HepG2 (cell line): Measurements from ENCODE around the gene RIMBP3C. TPM values are rescaled to one million over a fixed set of nuclear protein-coding genes. Genes with fewer than 3 reads are reported as not detected.

Experiments
- RAD21 ChIP-seq: fragments of 450-650 bp; formaldehyde crosslinking; IDR thresholded peaks from 2 replicates; pipeline ENCODE4 v1.5.0; 2020; ENCODE audit warnings: mild to moderate bottlenecking
- STAG1 ChIP-seq: sonication (generic); formaldehyde crosslinking; IDR thresholded peaks from 2 replicates; pipeline ENCODE4 v1.4.0; 2020; ENCODE audit warnings: missing genetic modification reagents
- polyA plus RNA-seq, 8 experiments: library from polyadenylated mRNA; depleted of rRNA in 3 of 8; stranded (reverse) in 7 of 8; unstranded in 1 of 8; fragments of >200 nt; fragmentation: Illumina TruSeq in 4 of 8; extraction: Trizol in 4 of 8; gene quantifications; 2 replicates each; pipeline versions ENCODE4 v1.2.1 to v1.2.3, GENCODE V29; 2011 to 2016; ENCODE audit warnings: low read depth in 4 of 8, missing spikeins in 1 of 8, mixed read lengths in 1 of 8; ENCODE audit not compliant: insufficient read depth in 1 of 8
- total RNA-seq, 5 experiments: library from RNA; depleted of rRNA; stranded (reverse); fragments of >200 nt; fragmentation: Illumina TruSeq; extraction: Trizol; gene quantifications; 2 replicates each; pipeline ENCODE4 v1.2.3, GENCODE V29; 2016; ENCODE audit warnings: low read depth in 1 of 5
- TF ChIP-seq, protein P1 (sequence below): sonication (generic); formaldehyde crosslinking; IDR thresholded peaks from 2 replicates; pipeline ENCODE4 v1.5.0; 2020; ENCODE audit warnings: mild to moderate bottlenecking, missing genetic modification reagents, moderate library complexity
- TF ChIP-seq, protein P2 (sequence below): sonication (generic); formaldehyde crosslinking; IDR thresholded peaks from 2 replicates; pipeline ENCODE4 v1.5.0; 2020; ENCODE audit warnings: mild to moderate bottlenecking, missing genetic modification reagents, borderline replicate concordance
- TF ChIP-seq, protein P3 (sequence below): sonication (generic); formaldehyde crosslinking; IDR thresholded peaks from 2 replicates; pipeline ENCODE4 v1.4.0; 2020; ENCODE audit warnings: mild to moderate bottlenecking, missing genetic modification reagents

RIMBP3C gene
- total and polyA plus RNA-seq, 2 of the 13 experiments (the other 11 are each of a cell fraction or from before 2014, with no cell fraction given) = 0.15 TPM; not detected in 1

DNA sequence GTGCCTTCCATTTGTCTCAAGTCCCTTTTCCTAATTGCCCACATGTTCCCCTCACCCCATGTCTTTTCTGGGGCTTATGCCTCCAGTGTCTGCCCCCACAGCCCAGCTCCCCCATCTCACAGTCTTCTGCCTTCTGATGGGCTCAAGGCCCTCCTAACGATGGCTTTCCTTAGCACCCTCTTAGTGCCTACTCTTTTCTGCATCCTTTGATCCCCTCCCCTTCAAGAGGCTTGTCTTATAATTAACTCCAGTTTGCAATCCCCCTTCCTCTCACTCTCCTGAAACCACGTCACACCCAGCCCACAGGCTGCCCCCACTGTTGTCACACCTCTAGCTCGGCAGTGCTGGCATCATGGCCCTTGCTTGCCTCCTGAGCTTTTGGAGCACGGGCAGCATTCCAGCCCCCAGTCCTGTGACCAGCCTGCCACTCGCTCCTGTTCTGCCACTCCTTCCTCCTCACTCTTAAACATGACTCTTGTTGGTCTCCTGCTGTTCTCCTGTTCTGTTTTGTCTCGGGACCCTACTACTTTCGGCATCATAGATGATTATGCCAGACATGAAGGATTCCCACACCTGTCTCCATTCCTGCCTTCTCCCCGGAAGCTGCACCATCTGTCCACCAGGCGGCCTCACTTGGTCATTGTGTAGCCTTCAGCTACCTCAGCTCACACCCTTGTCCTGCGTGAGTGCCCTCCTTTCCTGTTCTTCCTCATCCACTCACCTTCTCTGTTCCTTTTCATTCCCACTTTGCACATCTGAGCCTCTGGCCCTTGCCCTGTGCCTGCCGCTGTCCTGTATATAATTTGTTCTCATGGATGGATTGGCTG lies 42.4 kb upstream of the RIMBP3C start (continued):
- TF ChIP-seq, protein P1, sequence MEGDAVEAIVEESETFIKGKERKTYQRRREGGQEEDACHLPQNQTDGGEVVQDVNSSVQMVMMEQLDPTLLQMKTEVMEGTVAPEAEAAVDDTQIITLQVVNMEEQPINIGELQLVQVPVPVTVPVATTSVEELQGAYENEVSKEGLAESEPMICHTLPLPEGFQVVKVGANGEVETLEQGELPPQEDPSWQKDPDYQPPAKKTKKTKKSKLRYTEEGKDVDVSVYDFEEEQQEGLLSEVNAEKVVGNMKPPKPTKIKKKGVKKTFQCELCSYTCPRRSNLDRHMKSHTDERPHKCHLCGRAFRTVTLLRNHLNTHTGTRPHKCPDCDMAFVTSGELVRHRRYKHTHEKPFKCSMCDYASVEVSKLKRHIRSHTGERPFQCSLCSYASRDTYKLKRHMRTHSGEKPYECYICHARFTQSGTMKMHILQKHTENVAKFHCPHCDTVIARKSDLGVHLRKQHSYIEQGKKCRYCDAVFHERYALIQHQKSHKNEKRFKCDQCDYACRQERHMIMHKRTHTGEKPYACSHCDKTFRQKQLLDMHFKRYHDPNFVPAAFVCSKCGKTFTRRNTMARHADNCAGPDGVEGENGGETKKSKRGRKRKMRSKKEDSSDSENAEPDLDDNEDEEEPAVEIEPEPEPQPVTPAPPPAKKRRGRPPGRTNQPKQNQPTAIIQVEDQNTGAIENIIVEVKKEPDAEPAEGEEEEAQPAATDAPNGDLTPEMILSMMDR (CRISPR knock-in tag) = peak; percentile 63
- TF ChIP-seq, protein P2, sequence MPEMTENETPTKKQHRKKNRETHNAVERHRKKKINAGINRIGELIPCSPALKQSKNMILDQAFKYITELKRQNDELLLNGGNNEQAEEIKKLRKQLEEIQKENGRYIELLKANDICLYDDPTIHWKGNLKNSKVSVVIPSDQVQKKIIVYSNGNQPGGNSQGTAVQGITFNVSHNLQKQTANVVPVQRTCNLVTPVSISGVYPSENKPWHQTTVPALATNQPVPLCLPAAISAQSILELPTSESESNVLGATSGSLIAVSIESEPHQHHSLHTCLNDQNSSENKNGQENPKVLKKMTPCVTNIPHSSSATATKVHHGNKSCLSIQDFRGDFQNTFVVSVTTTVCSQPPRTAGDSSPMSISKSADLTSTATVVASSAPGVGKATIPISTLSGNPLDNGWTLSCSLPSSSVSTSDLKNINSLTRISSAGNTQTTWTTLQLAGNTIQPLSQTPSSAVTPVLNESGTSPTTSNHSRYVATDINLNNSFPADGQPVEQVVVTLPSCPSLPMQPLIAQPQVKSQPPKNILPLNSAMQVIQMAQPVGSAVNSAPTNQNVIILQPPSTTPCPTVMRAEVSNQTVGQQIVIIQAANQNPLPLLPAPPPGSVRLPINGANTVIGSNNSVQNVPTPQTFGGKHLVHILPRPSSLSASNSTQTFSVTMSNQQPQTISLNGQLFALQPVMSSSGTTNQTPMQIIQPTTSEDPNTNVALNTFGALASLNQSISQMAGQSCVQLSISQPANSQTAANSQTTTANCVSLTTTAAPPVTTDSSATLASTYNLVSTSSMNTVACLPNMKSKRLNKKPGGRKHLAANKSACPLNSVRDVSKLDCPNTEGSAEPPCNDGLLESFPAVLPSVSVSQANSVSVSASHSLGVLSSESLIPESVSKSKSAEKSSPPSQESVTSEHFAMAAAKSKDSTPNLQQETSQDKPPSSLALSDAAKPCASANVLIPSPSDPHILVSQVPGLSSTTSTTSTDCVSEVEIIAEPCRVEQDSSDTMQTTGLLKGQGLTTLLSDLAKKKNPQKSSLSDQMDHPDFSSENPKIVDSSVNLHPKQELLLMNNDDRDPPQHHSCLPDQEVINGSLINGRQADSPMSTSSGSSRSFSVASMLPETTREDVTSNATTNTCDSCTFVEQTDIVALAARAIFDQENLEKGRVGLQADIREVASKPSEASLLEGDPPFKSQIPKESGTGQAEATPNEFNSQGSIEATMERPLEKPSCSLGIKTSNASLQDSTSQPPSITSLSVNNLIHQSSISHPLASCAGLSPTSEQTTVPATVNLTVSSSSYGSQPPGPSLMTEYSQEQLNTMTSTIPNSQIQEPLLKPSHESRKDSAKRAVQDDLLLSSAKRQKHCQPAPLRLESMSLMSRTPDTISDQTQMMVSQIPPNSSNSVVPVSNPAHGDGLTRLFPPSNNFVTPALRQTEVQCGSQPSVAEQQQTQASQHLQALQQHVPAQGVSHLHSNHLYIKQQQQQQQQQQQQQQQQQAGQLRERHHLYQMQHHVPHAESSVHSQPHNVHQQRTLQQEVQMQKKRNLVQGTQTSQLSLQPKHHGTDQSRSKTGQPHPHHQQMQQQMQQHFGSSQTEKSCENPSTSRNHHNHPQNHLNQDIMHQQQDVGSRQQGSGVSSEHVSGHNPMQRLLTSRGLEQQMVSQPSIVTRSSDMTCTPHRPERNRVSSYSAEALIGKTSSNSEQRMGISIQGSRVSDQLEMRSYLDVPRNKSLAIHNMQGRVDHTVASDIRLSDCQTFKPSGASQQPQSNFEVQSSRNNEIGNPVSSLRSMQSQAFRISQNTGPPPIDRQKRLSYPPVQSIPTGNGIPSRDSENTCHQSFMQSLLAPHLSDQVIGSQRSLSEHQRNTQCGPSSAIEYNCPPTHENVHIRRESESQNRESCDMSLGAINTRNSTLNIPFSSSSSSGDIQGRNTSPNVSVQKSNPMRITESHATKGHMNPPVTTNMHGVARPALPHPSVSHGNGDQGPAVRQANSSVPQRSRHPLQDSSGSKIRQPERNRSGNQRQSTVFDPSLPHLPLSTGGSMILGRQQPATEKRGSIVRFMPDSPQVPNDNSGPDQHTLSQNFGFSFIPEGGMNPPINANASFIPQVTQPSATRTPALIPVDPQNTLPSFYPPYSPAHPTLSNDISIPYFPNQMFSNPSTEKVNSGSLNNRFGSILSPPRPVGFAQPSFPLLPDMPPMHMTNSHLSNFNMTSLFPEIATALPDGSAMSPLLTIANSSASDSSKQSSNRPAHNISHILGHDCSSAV = no peak
- TF ChIP-seq, protein P3, sequence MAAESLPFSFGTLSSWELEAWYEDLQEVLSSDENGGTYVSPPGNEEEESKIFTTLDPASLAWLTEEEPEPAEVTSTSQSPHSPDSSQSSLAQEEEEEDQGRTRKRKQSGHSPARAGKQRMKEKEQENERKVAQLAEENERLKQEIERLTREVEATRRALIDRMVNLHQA (CRISPR knock-in tag) = no peak
- peak; percentile 44 for TF ChIP-seq STAG1 (CRISPR knock-in tag)
- TF ChIP-seq RAD21 (CRISPR knock-in tag) = 0 out of 2 replicates have a peak, but pooled peaks have one; percentile 18
